ENCODE measurements around the gene NOX3.

DNA sequence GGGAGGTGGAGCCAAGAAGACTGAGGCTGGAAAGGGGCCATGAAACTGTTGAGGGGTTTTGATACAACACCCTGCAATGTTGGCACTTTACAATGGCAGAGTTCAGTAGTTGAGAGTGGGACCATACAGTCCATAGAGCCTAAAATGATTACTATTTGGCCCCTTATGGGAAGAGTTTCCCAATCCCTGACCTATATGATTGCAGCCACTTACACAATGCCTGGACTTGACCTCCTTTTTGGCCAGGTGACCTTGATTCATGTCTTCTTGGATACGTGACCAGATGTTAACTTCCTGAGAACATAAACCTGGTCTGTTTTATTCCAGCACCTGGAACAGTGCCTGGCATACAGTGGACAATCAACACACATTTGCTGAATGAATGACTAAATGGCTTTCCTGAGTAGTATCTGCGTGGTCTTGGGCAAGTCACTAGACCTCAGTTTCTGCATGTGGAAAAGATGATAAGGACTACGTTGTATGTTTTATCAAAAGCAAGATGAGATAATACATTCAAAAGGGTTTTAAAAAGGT lies 58.4 kb downstream of the NOX3 start:
- TF ChIP-seq, protein P1, sequence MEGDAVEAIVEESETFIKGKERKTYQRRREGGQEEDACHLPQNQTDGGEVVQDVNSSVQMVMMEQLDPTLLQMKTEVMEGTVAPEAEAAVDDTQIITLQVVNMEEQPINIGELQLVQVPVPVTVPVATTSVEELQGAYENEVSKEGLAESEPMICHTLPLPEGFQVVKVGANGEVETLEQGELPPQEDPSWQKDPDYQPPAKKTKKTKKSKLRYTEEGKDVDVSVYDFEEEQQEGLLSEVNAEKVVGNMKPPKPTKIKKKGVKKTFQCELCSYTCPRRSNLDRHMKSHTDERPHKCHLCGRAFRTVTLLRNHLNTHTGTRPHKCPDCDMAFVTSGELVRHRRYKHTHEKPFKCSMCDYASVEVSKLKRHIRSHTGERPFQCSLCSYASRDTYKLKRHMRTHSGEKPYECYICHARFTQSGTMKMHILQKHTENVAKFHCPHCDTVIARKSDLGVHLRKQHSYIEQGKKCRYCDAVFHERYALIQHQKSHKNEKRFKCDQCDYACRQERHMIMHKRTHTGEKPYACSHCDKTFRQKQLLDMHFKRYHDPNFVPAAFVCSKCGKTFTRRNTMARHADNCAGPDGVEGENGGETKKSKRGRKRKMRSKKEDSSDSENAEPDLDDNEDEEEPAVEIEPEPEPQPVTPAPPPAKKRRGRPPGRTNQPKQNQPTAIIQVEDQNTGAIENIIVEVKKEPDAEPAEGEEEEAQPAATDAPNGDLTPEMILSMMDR (IDR thresholded peaks at IDR 0.05; ENCODE audit: low read depth, low read length, poor library complexity, severe bottlenecking) = no peak
- no peak for TF ChIP-seq EZH2phosphoT487 (IDR thresholded peaks at IDR 0.05; ENCODE audit: borderline replicate concordance, low read length)

Measured in DOHH2 (cell line).